HEK293 (cell line): ENCODE results near the gene PSMC4.

Experiments
- CTCF ChIP-seq: fragments of 450-650 bp; formaldehyde crosslinking; IDR thresholded peaks from 2 replicates; pipeline ENCODE4 v1.5.1; 2016; ENCODE audit warnings: missing biosample characterization, missing genetic modification characterization
- HOXA7 ChIP-seq: sonication (generic); formaldehyde crosslinking; IDR thresholded peaks from 2 replicates; pipeline ENCODE4 v1.8.1; 2022; ENCODE audit warnings: missing genetic modification reagents, borderline replicate concordance
- SP2 ChIP-seq: fragments of 450-650 bp; formaldehyde crosslinking; IDR thresholded peaks from 2 replicates; pipeline ENCODE4 v1.5.1; 2016; ENCODE audit warnings: missing biosample characterization, missing genetic modification characterization
- ZBTB10 ChIP-seq: fragments of 450-650 bp; formaldehyde crosslinking; IDR thresholded peaks from 2 replicates; pipeline ENCODE4 v1.5.1; 2016; ENCODE audit warnings: missing biosample characterization, missing genetic modification characterization
- ZBTB7A ChIP-seq: fragments of 450-650 bp; formaldehyde crosslinking; IDR thresholded peaks from 2 replicates; pipeline ENCODE4 v1.5.1; 2016; ENCODE audit warnings: low read depth, missing biosample characterization, missing genetic modification characterization
- ZNF311 ChIP-seq: fragments of 450-650 bp; formaldehyde crosslinking; IDR thresholded peaks from 2 replicates; pipeline ENCODE4 v1.5.1; 2017; ENCODE audit warnings: missing biosample characterization, missing genetic modification characterization, borderline replicate concordance
- ZNF416 ChIP-seq: fragments of 450-650 bp; formaldehyde crosslinking; IDR thresholded peaks from 2 replicates; pipeline ENCODE4 v1.5.1; 2016; ENCODE audit warnings: missing biosample characterization, missing genetic modification characterization

- TF ChIP-seq ZBTB10 (no peak), CTCF (no peak), HOXA7 (CRISPR knock-in tag) (no peak), ZNF311 (tag by site-specific recombination) (no peak), ZNF416 (tag by site-specific recombination) (no peak), SP2 (tag by site-specific recombination) (no peak), ZBTB7A (no peak)
These were observed 23.4 kb downstream of the PSMC4 start for GRCh38 chr19:39994361-39994760.
